ENCODE results near the gene MYO3B.
"Not testable (repeated sequence)": the region's sequence is repeated elsewhere in the genome, so short reads cannot be mapped to it uniquely, and the experiment has no call there.

The MYO3B gene

GRCh38 chr2:170264865-170265264 is 86.9 kb downstream of the MYO3B start:
- no peak for DNase-seq

- DNase-seq: no peak
Observed at GRCh38 chr2:170265321-170265720, 87.4 kb downstream of the MYO3B start.

- no peak for DNase-seq
Observed at GRCh38 chr2:170266358-170266757, 88.4 kb downstream of the MYO3B start.

- DNase-seq: no peak
Observed at GRCh38 chr2:170267071-170267470, 89.1 kb downstream of the MYO3B start.

- DNase-seq: no peak
Observed at GRCh38 chr2:170270278-170270864, 92.4 kb downstream of the MYO3B start.

- no peak for DNase-seq
Observed at GRCh38 chr2:170271340-170271739, 93.4 kb downstream of the MYO3B start.

- no peak for DNase-seq
Observed at GRCh38 chr2:170276056-170276455, 98.1 kb downstream of the MYO3B start.

- no peak for DNase-seq
Observed at GRCh38 chr2:170276925-170277629, 99.1 kb downstream of the MYO3B start.

- no peak for DNase-seq
Observed at GRCh38 chr2:170277951-170278350, 100.0 kb downstream of the MYO3B start.

GRCh38 chr2:170279615-170280014 is 101.7 kb downstream of the MYO3B start:
- DNase-seq: not testable (repeated sequence)

GRCh38 chr2:170282851-170283250 is 104.9 kb downstream of the MYO3B start:
- DNase-seq: no peak

GRCh38 chr2:170284205-170284604 is 106.3 kb downstream of the MYO3B start:
- no peak for DNase-seq

- DNase-seq: no peak
Observed at GRCh38 chr2:170288859-170289258, 110.9 kb downstream of the MYO3B start.

- DNase-seq: no peak
Observed at GRCh38 chr2:170291474-170291873, 113.5 kb downstream of the MYO3B start.

- DNase-seq: no peak
Observed at GRCh38 chr2:170292415-170292814, 114.5 kb downstream of the MYO3B start.

GRCh38 chr2:170297496-170297895 is 119.5 kb downstream of the MYO3B start:
- DNase-seq: no peak

- DNase-seq: no peak
Observed at GRCh38 chr2:170298115-170298514, 120.2 kb downstream of the MYO3B start.

- DNase-seq: no peak
Observed at GRCh38 chr2:170298861-170299429, 121.0 kb downstream of the MYO3B start.

- DNase-seq: no peak
Observed at GRCh38 chr2:170300993-170301392, 123.0 kb downstream of the MYO3B start.

- DNase-seq: no peak
Observed at GRCh38 chr2:170301626-170302025, 123.7 kb downstream of the MYO3B start.

GRCh38 chr2:170305711-170306110 is 127.8 kb downstream of the MYO3B start:
- no peak for DNase-seq

GRCh38 chr2:170306293-170306873 is 128.4 kb downstream of the MYO3B start:
- DNase-seq: no peak

- no peak for DNase-seq
Observed at GRCh38 chr2:170307052-170307451, 129.1 kb downstream of the MYO3B start.

Measured in activated gamma-delta T cell treated with Interleukin-2 at 50 U/mL for 16 hours (primary cell).